A673 (cell line): ENCODE results near the gene SLC20A1.

Source experiments
- CTCF ChIP-seq: fragments of 300-800, 200-600 bp; sonication (generic); conservative IDR thresholded peaks from 2 replicates; pipeline ENCODE4 v1.5.1; 2017; ENCODE audit warnings: low read depth, mild to moderate bottlenecking, antibody characterized with exemption, low read length, moderate library complexity, mixed read lengths
- EZH2 ChIP-seq: fragments of 200-600 bp; sonication (generic); IDR thresholded peaks from 2 replicates; pipeline ENCODE4 v1.6.1; 2017; ENCODE audit warnings: borderline replicate concordance, low read depth, mild to moderate bottlenecking, mixed read lengths, antibody characterized with exemption, low read length; ENCODE audit not compliant: poor library complexity, severe bottlenecking

- no peak for TF ChIP-seq CTCF
- no peak for TF ChIP-seq EZH2
Observed at GRCh38 chr2:112639936-112640335, 5.8 kb upstream of the SLC20A1 start.
